PFSK-1 (cell line): Measurements from ENCODE around the gene CCDC38.

Source experiments
- POLR2AphosphoS5 ChIP-seq: IDR thresholded peaks from 2 replicates; pipeline ENCODE4 v1.6.1; 2012; ENCODE audit warnings: low read depth, mild to moderate bottlenecking, control low read depth, low read length, moderate library complexity
- REST ChIP-seq, 2 experiments: IDR thresholded peaks; 2 replicates each; pipeline versions ENCODE4 v1.6.1 to v1.8.0; 2011 to 2012; ENCODE audit warnings: low read depth in 2 of 2, low read length in 2 of 2, control low read depth in 1 of 2, inconsistent platforms in 1 of 2, mild to moderate bottlenecking in 1 of 2, moderate library complexity in 1 of 2; ENCODE audit not compliant: insufficient read depth in 1 of 2
- SIN3A ChIP-seq: IDR thresholded peaks from 2 replicates; pipeline ENCODE4 v1.6.1; 2012; ENCODE audit warnings: mild to moderate bottlenecking, low read length, moderate library complexity, borderline replicate concordance; ENCODE audit not compliant: insufficient read depth
- TAF1 ChIP-seq: IDR thresholded peaks from 2 replicates; pipeline ENCODE4 v1.6.1; 2012; ENCODE audit warnings: low read length, control low read depth, borderline replicate concordance; ENCODE audit not compliant: insufficient read depth

DNA sequence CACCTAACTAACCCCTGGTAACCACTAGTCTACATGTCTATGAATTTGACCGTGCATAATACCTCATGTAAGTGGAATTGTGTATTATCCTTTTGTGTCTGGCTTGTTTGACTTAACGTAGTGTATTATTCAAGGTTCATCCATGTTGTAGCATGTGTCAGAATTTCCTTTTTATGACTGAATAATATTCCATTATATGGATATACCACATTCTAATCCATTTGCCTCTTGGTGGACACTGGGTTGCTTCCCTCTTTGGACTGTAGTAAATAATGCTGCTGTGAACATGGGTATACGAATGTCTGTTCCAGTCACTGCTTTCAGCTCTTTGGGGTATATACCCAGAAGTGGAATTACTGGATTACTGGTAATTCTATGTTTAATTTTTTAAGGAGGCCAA lies 80.4 kb downstream of the CCDC38 start:
- TF ChIP-seq SIN3A (no peak), REST (IDR thresholded peaks at IDR 0.05; ENCODE audit: insufficient read depth in 1 of 2, low read depth in 2 of 2, low read length in 2 of 2) (no peak), POLR2AphosphoS5 (no peak), TAF1 (no peak)
